Activated CD8-positive, alpha-beta memory T cell treated with anti-CD3 and anti-CD28 coated beads, Interleukin-2, amount 50 U/mL, for 1 hour (primary cell): ENCODE data around the gene MAGEF1.

ENCODE experiments used
- DNase-seq: peaks from one replicate; pipeline ENCODE4 v3.0.0-alpha.2; 2020; ENCODE audit errors: extremely low read depth

The MAGEF1 gene

GRCh38 chr3:184725176-184725719 is 13.4 kb upstream of the MAGEF1 start:
- no peak for DNase-seq

GRCh38 chr3:184724699-184725098 is 12.8 kb upstream of the MAGEF1 start:
- no peak for DNase-seq

- DNase-seq = no peak
Observed at GRCh38 chr3:184719709-184720108, 7.8 kb upstream of the MAGEF1 start.

GRCh38 chr3:184718431-184718830 is 6.6 kb upstream of the MAGEF1 start:
- no peak for DNase-seq

GRCh38 chr3:184717399-184717983 is 5.6 kb upstream of the MAGEF1 start:
- no peak for DNase-seq

GRCh38 chr3:184716622-184717398 is 4.9 kb upstream of the MAGEF1 start:
- DNase-seq = no peak

GRCh38 chr3:184715943-184716621 is 4.2 kb upstream of the MAGEF1 start:
- no peak for DNase-seq

- no peak for DNase-seq
Observed at GRCh38 chr3:184713521-184713920, 1.7 kb upstream of the MAGEF1 start.

- DNase-seq = no peak
Observed at GRCh38 chr3:184713040-184713355, 1.1 kb upstream of the MAGEF1 start.

- no peak for DNase-seq
Observed at GRCh38 chr3:184712248-184713039, 580 bp upstream of the MAGEF1 start.

GRCh38 chr3:184710870-184711492 is 883 bp downstream of the MAGEF1 start:
- DNase-seq = no peak

- no peak for DNase-seq
Observed at GRCh38 chr3:184703657-184704056, 8.2 kb downstream of the MAGEF1 start.

- no peak for DNase-seq
Observed at GRCh38 chr3:184700759-184701158, 11.1 kb downstream of the MAGEF1 start.

GRCh38 chr3:184697845-184698244 is 14.0 kb downstream of the MAGEF1 start:
- DNase-seq = no peak

GRCh38 chr3:184696697-184697096 is 15.2 kb downstream of the MAGEF1 start:
- no peak for DNase-seq

GRCh38 chr3:184694716-184695115 is 17.1 kb downstream of the MAGEF1 start:
- DNase-seq = no peak

- no peak for DNase-seq
Observed at GRCh38 chr3:184694133-184694665, 17.7 kb downstream of the MAGEF1 start.

GRCh38 chr3:184693011-184693975 is 18.6 kb downstream of the MAGEF1 start:
- DNase-seq = no peak

- no peak for DNase-seq
Observed at GRCh38 chr3:184691397-184692231, 20.2 kb downstream of the MAGEF1 start.
